A549 (cell line): ENCODE data around the gene SMIM28. TPM values are rescaled to one million over a fixed set of nuclear protein-coding genes. Genes with fewer than 3 reads are reported as not detected.

Source experiments
- ATAC-seq, 2 experiments: fragments of 200-7000 bp in 1 of 2; fragments of >200 bp in 1 of 2; cut with Nextera tagmentation in 1 of 2; cut with Tn5 transposase in 1 of 2; 3 replicates each; pipeline versions ENCODE4 v1.8.0 to v1.9.1; 2018 to 2020; ENCODE audit warnings: mild to moderate bottlenecking in 1 of 2, moderate library complexity in 1 of 2
- CTCF ChIA-PET: fragments of 300-600 bp; sonication (Branson Sonifier 250); formaldehyde crosslinking; extraction: SDS; loops from one replicate; lab custom pipeline; 2021; ENCODE audit warnings: antibody characterized with exemption, inconsistent platforms; lab: Yijun Ruan, JAX
- POLR2A ChIA-PET: fragments of 350-600 bp; formaldehyde crosslinking; extraction: SDS; loops from one replicate; lab custom pipeline; 2021; ENCODE audit warnings: antibody characterized with exemption, inconsistent platforms; lab: Yijun Ruan, JAX
- DNase-seq, 2 experiments: peaks; one replicate each; pipeline versions ENCODE4 v3.0.0 to v3.0.0-alpha.2; 2011 to 2016; ENCODE audit warnings: low read depth in 1 of 2, low spot score in 1 of 2
- FAIRE-seq: peaks from 2 replicates; lab custom pipeline; 2011; peaks lifted over from hg19 to GRCh38; lab: Jason Lieb, UNC
- H3K27ac ChIP-seq, 2 experiments: fragments of >200 bp; sonication (Bioruptor Twin); formaldehyde crosslinking; 3 replicates each; pipeline ENCODE4 v1.5.1; 2016 to 2017
- H3K4me1 ChIP-seq: fragments of >200 bp; sonication (Bioruptor Twin); formaldehyde crosslinking; 3 replicates; pipeline ENCODE4 v1.6.1; 2016
- H3K4me2 ChIP-seq: fragments of >200 bp; sonication (Bioruptor Twin); formaldehyde crosslinking; 3 replicates; pipeline ENCODE4 v1.6.1; 2016
- H3K4me3 ChIP-seq: fragments of >200 bp; sonication (Bioruptor Twin); formaldehyde crosslinking; 3 replicates; pipeline ENCODE4 v1.5.1; 2016
- H3K9me3 ChIP-seq: fragments of >200 bp; sonication (Bioruptor Twin); formaldehyde crosslinking; 3 replicates; pipeline ENCODE4 v1.6.1; 2016
- CBX2 ChIP-seq: fragments of 200-600 bp; sonication (generic); IDR thresholded peaks from 2 replicates; pipeline ENCODE4 v1.6.1; 2016; ENCODE audit warnings: low read depth, mild to moderate bottlenecking, borderline replicate concordance
- CEBPB ChIP-seq, 2 experiments: fragments of >200 bp in 1 of 2; sonication (Bioruptor Twin) in 1 of 2; formaldehyde crosslinking in 1 of 2; IDR thresholded peaks; 2 replicates each; pipeline ENCODE4 v1.6.1; 2012 to 2016
- CHD4 ChIP-seq: fragments of 200-600 bp; sonication (generic); IDR thresholded peaks from 2 replicates; pipeline ENCODE4 v1.6.1; 2016; ENCODE audit warnings: antibody characterized with exemption, mild to moderate bottlenecking, borderline replicate concordance
- EHF ChIP-seq: fragments of 250-450 bp; sonication (Bioruptor Pico); IDR thresholded peaks from 2 replicates; pipeline ENCODE4 v1.5.0; 2020; ENCODE audit warnings: mild to moderate bottlenecking
- EHMT2 ChIP-seq: fragments of 200-600 bp; sonication (generic); IDR thresholded peaks from 2 replicates; pipeline ENCODE4 v1.6.1; 2016; ENCODE audit warnings: antibody characterized with exemption, low read depth, mild to moderate bottlenecking, moderate library complexity
- FOXS1 ChIP-seq: fragments of 250-450 bp; sonication (Bioruptor Pico); IDR thresholded peaks from 2 replicates; pipeline ENCODE4 v1.5.0; 2020; ENCODE audit warnings: mild to moderate bottlenecking, moderate library complexity
- GATA3 ChIP-seq: IDR thresholded peaks from 2 replicates; pipeline ENCODE4 v1.6.1; 2012; ENCODE audit warnings: borderline replicate concordance
- HOXB5 ChIP-seq: fragments of 250-450 bp; sonication (Bioruptor Pico); IDR thresholded peaks from 2 replicates; pipeline ENCODE4 v1.5.0; 2020; ENCODE audit warnings: mild to moderate bottlenecking, moderate library complexity
- JUNB ChIP-seq: fragments of >200 bp; sonication (Bioruptor Twin); formaldehyde crosslinking; IDR thresholded peaks from 2 replicates; pipeline ENCODE4 v1.6.1; 2016
- KDM5A ChIP-seq: fragments of 200-600 bp; sonication (generic); IDR thresholded peaks from 2 replicates; pipeline ENCODE4 v1.6.1; 2016; ENCODE audit warnings: antibody characterized with exemption, mild to moderate bottlenecking
- MAFK ChIP-seq: fragments of 450-650 bp; IDR thresholded peaks from 2 replicates; pipeline ENCODE4 v1.6.1; 2014; ENCODE audit not compliant: partially characterized antibody
- MYC ChIP-seq: IDR thresholded peaks from 2 replicates; pipeline ENCODE4 v1.6.1; 2012; ENCODE audit warnings: mild to moderate bottlenecking, inconsistent platforms, low read length, improper control_type of control experiment, borderline replicate concordance
- NPAS2 ChIP-seq: fragments of 250-450 bp; sonication (Bioruptor Pico); IDR thresholded peaks from 2 replicates; pipeline ENCODE4 v1.8.0; 2022; ENCODE audit warnings: mild to moderate bottlenecking, moderate library complexity, borderline replicate concordance
- NR3C1 ChIP-seq: fragments of >200 bp; sonication (Bioruptor Twin); formaldehyde crosslinking; IDR thresholded peaks from 3 replicates; pipeline ENCODE4 v1.6.1; 2017
- POLR2A ChIP-seq: IDR thresholded peaks from 2 replicates; pipeline ENCODE4 v1.6.1; 2012; ENCODE audit warnings: mild to moderate bottlenecking, low read length
- POLR2AphosphoS2 ChIP-seq: conservative IDR thresholded peaks from 2 replicates; pipeline ENCODE4 v1.6.1; 2012; ENCODE audit warnings: low read length, improper control_type of control experiment, inconsistent platforms
- RARB ChIP-seq: fragments of 250-450 bp; sonication (Bioruptor Pico); IDR thresholded peaks from 2 replicates; pipeline ENCODE4 v1.8.0; 2021; ENCODE audit warnings: mild to moderate bottlenecking, moderate library complexity
- RCOR1 ChIP-seq: fragments of 150-350 bp; IDR thresholded peaks from 2 replicates; pipeline ENCODE4 v1.6.1; 2014; ENCODE audit warnings: antibody characterized with exemption, low read length, low read depth
- RNF2 ChIP-seq: fragments of 200-600 bp; sonication (generic); IDR thresholded peaks from 2 replicates; pipeline ENCODE4 v1.6.1; 2016; ENCODE audit warnings: low read depth, mild to moderate bottlenecking, antibody characterized with exemption, moderate library complexity, borderline replicate concordance
- SREBF2 ChIP-seq: fragments of 450-650 bp; IDR thresholded peaks from 2 replicates; pipeline ENCODE4 v1.6.1; 2014; ENCODE audit warnings: mild to moderate bottlenecking, moderate library complexity
- TFCP2L1 ChIP-seq: fragments of 250-450 bp; sonication (Bioruptor Pico); IDR thresholded peaks from 2 replicates; pipeline ENCODE4 v1.5.0; 2021; ENCODE audit warnings: mild to moderate bottlenecking
- TP53 ChIP-seq: fragments of 250-450 bp; sonication (Bioruptor Pico); IDR thresholded peaks from 2 replicates; pipeline ENCODE4 v1.5.0; 2021; ENCODE audit warnings: mild to moderate bottlenecking, moderate library complexity
- ZC3H11A ChIP-seq: fragments of 450-650 bp; IDR thresholded peaks from 2 replicates; pipeline ENCODE4 v1.6.1; 2014; ENCODE audit warnings: antibody characterized with exemption, mild to moderate bottlenecking
- ZNF302 ChIP-seq: fragments of 250-450 bp; sonication (Bioruptor Pico); IDR thresholded peaks from 2 replicates; pipeline ENCODE4 v1.9.0; 2021; ENCODE audit warnings: inconsistent platforms, mild to moderate bottlenecking, moderate library complexity
- WGBS: methylation state at CpG from one replicate; pipeline ENCODE4 v1.1.6; 2017; ENCODE audit errors: missing lambda C conversion rate; 5-methylcytosine and 5-hydroxymethylcytosine counted together
- polyA plus RNA-seq, 4 experiments: library from polyadenylated mRNA; depleted of rRNA in 3 of 4; stranded (reverse); fragments of >200 nt; fragmentation: RNase III in 1 of 4; extraction: RNeasy Plus Mini Kit Qiagen cat#74134 plus additional on column Dnase treatment in 1 of 4; gene quantifications; 2 replicates in 3 of 4; 3 replicates in 1 of 4; pipeline ENCODE4 v1.2.3, GENCODE V29; 2011 to 2017
- TF ChIP-seq, protein P1 (sequence below): IDR thresholded peaks from 2 replicates; pipeline ENCODE4 v1.6.1; 2012; ENCODE audit warnings: low read depth, borderline replicate concordance
- TF ChIP-seq, protein P2 (sequence below): fragments of 150-350 bp; IDR thresholded peaks from 2 replicates; pipeline ENCODE4 v1.6.1; 2014; ENCODE audit warnings: low read depth, mild to moderate bottlenecking, low read length
- TF ChIP-seq, protein P3 (sequence below): fragments of >200 bp; sonication (Bioruptor Twin); formaldehyde crosslinking; IDR thresholded peaks from 3 replicates; pipeline ENCODE4 v1.6.1; 2016
- TF ChIP-seq, protein P4 (sequence below): fragments of 450-650 bp; IDR thresholded peaks from 2 replicates; pipeline ENCODE4 v1.6.1; 2014; ENCODE audit warnings: antibody characterized with exemption
- TF ChIP-seq, protein P5 (sequence below): IDR thresholded peaks from 2 replicates; pipeline ENCODE4 v1.6.1; 2012

SMIM28 gene
- polyA plus RNA-seq, 2 of the 4 experiments (the other 2 are of a cell fraction) = not detected

DNA sequence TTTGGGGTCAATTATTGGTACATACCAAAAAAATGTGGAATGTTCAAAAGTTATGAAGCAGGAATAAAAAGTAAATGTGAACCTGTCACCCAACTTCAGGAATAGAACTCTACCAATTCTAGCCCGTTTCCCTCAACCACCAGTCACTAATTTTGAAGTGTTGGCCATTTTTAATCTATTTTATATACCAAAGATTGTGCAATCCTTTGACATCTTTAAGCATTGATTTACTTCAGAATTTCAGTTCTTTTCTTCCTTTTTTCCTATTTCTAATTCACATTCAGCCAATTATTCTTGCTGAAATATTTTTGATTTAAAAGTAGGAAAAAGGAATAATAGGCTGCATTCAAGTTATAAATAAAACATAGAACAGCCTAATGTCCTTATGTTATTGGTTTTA lies 46.9 kb upstream of the SMIM28 start:
- no peak for ATAC-seq
- 83% methylated on average over 1 of the region's 1 CpG for WGBS
- no peak overlapping the region for H3K4me2 ChIP-seq
- DNase-seq = no peak
- no peak overlapping the region for H3K27ac ChIP-seq
- H3K9me3 ChIP-seq = no peaks in the 10 kb centered on the region
- no peak overlapping the region for H3K4me3 ChIP-seq
- POLR2A ChIA-PET = no interaction called here
- CTCF ChIA-PET = no interaction called here
- no peak for FAIRE-seq
- no peaks in the 10 kb centered on the region for H3K4me1 ChIP-seq
- TF ChIP-seq, protein P1, sequence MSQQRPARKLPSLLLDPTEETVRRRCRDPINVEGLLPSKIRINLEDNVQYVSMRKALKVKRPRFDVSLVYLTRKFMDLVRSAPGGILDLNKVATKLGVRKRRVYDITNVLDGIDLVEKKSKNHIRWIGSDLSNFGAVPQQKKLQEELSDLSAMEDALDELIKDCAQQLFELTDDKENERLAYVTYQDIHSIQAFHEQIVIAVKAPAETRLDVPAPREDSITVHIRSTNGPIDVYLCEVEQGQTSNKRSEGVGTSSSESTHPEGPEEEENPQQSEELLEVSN = no peak
- TF ChIP-seq TP53 (CRISPR knock-in tag) = no peak
- TF ChIP-seq, protein P2, sequence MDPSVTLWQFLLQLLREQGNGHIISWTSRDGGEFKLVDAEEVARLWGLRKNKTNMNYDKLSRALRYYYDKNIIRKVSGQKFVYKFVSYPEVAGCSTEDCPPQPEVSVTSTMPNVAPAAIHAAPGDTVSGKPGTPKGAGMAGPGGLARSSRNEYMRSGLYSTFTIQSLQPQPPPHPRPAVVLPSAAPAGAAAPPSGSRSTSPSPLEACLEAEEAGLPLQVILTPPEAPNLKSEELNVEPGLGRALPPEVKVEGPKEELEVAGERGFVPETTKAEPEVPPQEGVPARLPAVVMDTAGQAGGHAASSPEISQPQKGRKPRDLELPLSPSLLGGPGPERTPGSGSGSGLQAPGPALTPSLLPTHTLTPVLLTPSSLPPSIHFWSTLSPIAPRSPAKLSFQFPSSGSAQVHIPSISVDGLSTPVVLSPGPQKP = no peak
- TF ChIP-seq EHMT2 = no peak
- TF ChIP-seq MAFK = no peak
- no peak for TF ChIP-seq RNF2
- no peak for TF ChIP-seq POLR2AphosphoS2
- TF ChIP-seq JUNB = no peak
- TF ChIP-seq RCOR1 = no peak
- no peak for TF ChIP-seq SREBF2
- no peak for TF ChIP-seq CBX2
- TF ChIP-seq NR3C1 = no peak
- TF ChIP-seq, protein P3, sequence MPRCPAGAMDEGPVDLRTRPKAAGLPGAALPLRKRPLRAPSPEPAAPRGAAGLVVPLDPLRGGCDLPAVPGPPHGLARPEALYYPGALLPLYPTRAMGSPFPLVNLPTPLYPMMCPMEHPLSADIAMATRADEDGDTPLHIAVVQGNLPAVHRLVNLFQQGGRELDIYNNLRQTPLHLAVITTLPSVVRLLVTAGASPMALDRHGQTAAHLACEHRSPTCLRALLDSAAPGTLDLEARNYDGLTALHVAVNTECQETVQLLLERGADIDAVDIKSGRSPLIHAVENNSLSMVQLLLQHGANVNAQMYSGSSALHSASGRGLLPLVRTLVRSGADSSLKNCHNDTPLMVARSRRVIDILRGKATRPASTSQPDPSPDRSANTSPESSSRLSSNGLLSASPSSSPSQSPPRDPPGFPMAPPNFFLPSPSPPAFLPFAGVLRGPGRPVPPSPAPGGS = no peak
- TF ChIP-seq, protein P4, sequence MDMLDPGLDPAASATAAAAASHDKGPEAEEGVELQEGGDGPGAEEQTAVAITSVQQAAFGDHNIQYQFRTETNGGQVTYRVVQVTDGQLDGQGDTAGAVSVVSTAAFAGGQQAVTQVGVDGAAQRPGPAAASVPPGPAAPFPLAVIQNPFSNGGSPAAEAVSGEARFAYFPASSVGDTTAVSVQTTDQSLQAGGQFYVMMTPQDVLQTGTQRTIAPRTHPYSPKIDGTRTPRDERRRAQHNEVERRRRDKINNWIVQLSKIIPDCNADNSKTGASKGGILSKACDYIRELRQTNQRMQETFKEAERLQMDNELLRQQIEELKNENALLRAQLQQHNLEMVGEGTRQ = no peak
- TF ChIP-seq FOXS1 (CRISPR knock-in tag) = no peak
- TF ChIP-seq TFCP2L1 = no peak
- no peak for TF ChIP-seq CHD4
- TF ChIP-seq CEBPB (IDR thresholded peaks at IDR 0.05) = no peak
- TF ChIP-seq HOXB5 (CRISPR knock-in tag) = no peak

DNA sequence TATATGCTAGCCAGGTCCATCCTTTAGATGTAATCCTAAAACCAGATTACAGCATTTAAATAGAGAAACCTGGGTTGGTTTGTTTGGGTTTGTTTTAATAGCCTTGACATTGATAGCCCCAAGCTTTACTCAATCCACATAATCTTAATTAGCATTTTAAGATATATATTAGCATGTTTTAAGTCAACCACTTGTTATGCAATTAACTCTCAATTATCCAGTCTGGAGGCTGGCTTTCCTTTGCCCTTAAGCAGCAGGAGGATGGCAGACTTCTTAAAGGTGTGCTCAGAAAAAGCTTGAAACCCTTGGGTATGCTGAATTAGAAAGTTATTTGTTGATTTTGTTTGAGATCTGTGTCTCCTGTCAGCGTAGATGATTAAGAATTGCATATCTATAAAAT lies 46.3 kb upstream of the SMIM28 start:
- no peak for FAIRE-seq
- H3K27ac ChIP-seq = no peak overlapping the region
- no peak overlapping the region for H3K4me2 ChIP-seq
- 55% methylated on average over 1 of the region's 1 CpG for WGBS
- POLR2A ChIA-PET = no interaction called here
- CTCF ChIA-PET = no interaction called here
- TF ChIP-seq EHMT2 = no peak
- TF ChIP-seq, protein P5, sequence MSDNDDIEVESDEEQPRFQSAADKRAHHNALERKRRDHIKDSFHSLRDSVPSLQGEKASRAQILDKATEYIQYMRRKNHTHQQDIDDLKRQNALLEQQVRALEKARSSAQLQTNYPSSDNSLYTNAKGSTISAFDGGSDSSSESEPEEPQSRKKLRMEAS = no peak
- TF ChIP-seq RARB (CRISPR knock-in tag) = no peak
- TF ChIP-seq MYC = no peak
- TF ChIP-seq FOXS1 (CRISPR knock-in tag) = no peak
- TF ChIP-seq EHF (CRISPR knock-in tag) = no peak
- no peak for TF ChIP-seq POLR2A
- no peak for TF ChIP-seq RNF2
- no peak for TF ChIP-seq KDM5A
- TF ChIP-seq, protein P1 = no peak
- no peak for TF ChIP-seq ZNF302 (CRISPR knock-in tag)
- no peak for TF ChIP-seq NPAS2
- no peak for TF ChIP-seq SREBF2
- TF ChIP-seq ZC3H11A = no peak
- no peak for TF ChIP-seq GATA3
- TF ChIP-seq HOXB5 (CRISPR knock-in tag) = no peak
- no peak for TF ChIP-seq CBX2
- no peak for TF ChIP-seq POLR2AphosphoS2
- no peak for TF ChIP-seq CEBPB (IDR thresholded peaks at IDR 0.05)
- no peaks in the 10 kb centered on the region for H3K9me3 ChIP-seq
- no peak for DNase-seq
- no peaks in the 10 kb centered on the region for H3K4me1 ChIP-seq
- H3K4me3 ChIP-seq = no peak overlapping the region
- no peak for ATAC-seq
